NCI-H2081 treated with DMSO at 0.1 percent for 48 hours (cell line): Measurements from ENCODE around the gene OR4A5.
"Not testable (repeated sequence)": the region's sequence is repeated elsewhere in the genome, so short reads cannot be mapped to it uniquely, and the experiment has no call there.

ENCODE experiments used
- DNase-seq: peaks from one replicate; lab custom pipeline; 2025; lab: John Stamatoyannopoulos, UW

The OR4A5 gene, protein sequence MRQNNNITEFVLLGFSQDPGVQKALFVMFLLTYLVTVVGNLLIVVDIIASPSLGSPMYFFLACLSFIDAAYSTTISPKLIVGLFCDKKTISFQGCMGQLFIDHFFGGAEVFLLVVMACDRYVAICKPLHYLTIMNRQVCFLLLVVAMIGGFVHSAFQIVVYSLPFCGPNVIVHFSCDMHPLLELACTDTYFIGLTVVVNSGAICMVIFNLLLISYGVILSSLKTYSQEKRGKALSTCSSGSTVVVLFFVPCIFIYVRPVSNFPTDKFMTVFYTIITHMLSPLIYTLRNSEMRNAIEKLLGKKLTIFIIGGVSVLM

DNA sequence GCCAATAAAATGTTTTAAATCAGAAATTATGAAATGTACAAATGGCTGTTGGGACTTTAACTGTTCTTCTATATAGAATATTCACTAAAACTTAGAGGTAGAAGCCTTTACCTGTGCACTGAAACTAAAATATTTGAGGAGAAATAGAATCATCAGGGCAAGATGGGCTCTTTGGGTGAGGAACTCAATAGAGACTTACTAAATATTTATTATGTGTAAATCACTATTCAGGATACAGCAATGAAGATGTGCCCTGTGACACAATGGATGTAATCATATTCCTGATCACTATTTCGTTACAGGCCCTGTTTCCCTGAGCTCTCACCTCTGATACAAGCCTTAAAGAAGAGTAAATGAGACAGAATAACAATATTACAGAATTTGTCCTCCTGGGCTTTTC lies at the start of gene OR4A5:
Gene OR4A5, plus strand, starts transcription at position 301 of the 400 bp plus-strand sequence. Its CDS starts 53 bp downstream, at position 354.
- not testable (repeated sequence) for DNase-seq

DNA sequence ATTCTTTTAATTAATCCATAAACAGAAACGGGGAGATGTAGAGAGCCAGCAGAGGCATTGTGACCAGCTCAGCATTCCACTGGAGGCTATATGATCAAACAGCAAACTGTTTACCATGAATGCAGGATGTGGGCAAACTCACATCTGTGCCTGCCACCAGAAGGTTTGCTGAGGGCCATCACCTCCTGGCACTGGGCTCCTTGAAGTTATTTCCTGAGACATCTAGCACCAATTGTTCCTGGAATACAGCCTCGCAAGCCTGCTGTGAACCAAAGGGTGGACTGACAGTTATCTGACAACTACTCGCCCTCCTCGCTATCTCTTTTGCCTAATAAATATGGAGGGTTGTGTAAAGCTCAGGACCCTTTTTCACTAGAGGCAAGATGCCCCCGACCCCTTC lies 13.5 kb downstream of the OR4A5 start:
- not testable (repeated sequence) for DNase-seq
